ENCODE measurements around the gene CYSLTR2. TPM values are rescaled to one million over a fixed set of nuclear protein-coding genes. Genes with fewer than 3 reads are reported as not detected.

Gene CYSLTR2
- polyA plus RNA-seq, 1 donor (not counting 4 experiments of a cell fraction or from before 2014, with no cell fraction given): not detected

GRCh38 chr13:48723168-48723567, 69.4 kb downstream of the CYSLTR2 start:
- dilution Hi-C loops (cut with MboI; ENCODE audit: extremely low pct_ligation_motif_present, low sequenced_read_pairs): no loop called here

GRCh38 chr13:48725271-48725670, 71.5 kb downstream of the CYSLTR2 start:
- FAIRE-seq: no peak
- DNase-seq (ENCODE audit: low read depth, low spot score): no peak
- H3K9ac ChIP-seq (ENCODE audit: control insufficient read depth, extremely low read depth, insufficient read depth, low read length): no peak overlapping the region
- H3K9me3 ChIP-seq (ENCODE audit: control insufficient read depth, low read depth, low read length): no peaks in the 10 kb centered on the region
- H3K9me1 ChIP-seq (ENCODE audit: control insufficient read depth, extremely low read depth, insufficient read depth, low read length): no peaks in the 10 kb centered on the region
- no peaks in the 10 kb centered on the region for H4K20me1 ChIP-seq (ENCODE audit: control insufficient read depth, extremely low read depth, insufficient read depth, low read length)
- H3K27ac ChIP-seq (ENCODE audit: control insufficient read depth, insufficient read depth, low read length): no peak overlapping the region
- H3K36me3 ChIP-seq (ENCODE audit: control insufficient read depth in 2 of 2, extremely low read depth in 1 of 2, insufficient read depth in 2 of 2, low read length in 2 of 2): no peaks in the 10 kb centered on the region
- H2AFZ ChIP-seq (ENCODE audit: control insufficient read depth, low read length): no peak overlapping the region
- dilution Hi-C loops (cut with MboI; ENCODE audit: extremely low pct_ligation_motif_present, low sequenced_read_pairs): no loop called here
- H3K4me1 ChIP-seq (ENCODE audit: control insufficient read depth, extremely low read depth, insufficient read depth, low read length): no peaks in the 10 kb centered on the region
- no peaks in the 10 kb centered on the region for H3K79me2 ChIP-seq (ENCODE audit: control insufficient read depth, insufficient read depth, low read length)
- no peak for TF ChIP-seq EZH2 (IDR thresholded peaks at IDR 0.05; ENCODE audit: low read length)
- no peak for TF ChIP-seq CTCF (optimal IDR thresholded peaks at IDR 0.05 in 1 of 3, IDR thresholded peaks at IDR 0.05 in 1 of 3, conservative IDR thresholded peaks at IDR 0.05 in 1 of 3; ENCODE audit: extremely low read depth in 1 of 3, insufficient read depth in 2 of 3, low read length in 3 of 3)
- H3K4me2 ChIP-seq (ENCODE audit: control insufficient read depth, extremely low read depth, insufficient read depth, low read depth, low read length): no peak overlapping the region
- H3K27me3 ChIP-seq (ENCODE audit: control insufficient read depth, extremely low read depth, insufficient read depth, low read length): peaks cover 1% of the 10 kb centered on the region
- H3K4me3 ChIP-seq (ENCODE audit: control insufficient read depth in 2 of 3, extremely low read depth in 1 of 3, insufficient read depth in 2 of 3, low read depth in 1 of 3, low read length in 3 of 3): no peak overlapping the region

More at GRCh38 chr13:48723168-48723567, 69.4 kb downstream of the CYSLTR2 start:
- Histone ChIP-seq H3K9me3 (ENCODE audit: control insufficient read depth, low read depth, low read length) (no peaks in the 10 kb centered on the region), H3K79me2 (ENCODE audit: control insufficient read depth, insufficient read depth, low read length) (no peaks in the 10 kb centered on the region), H3K27ac (ENCODE audit: control insufficient read depth, insufficient read depth, low read length) (no peak overlapping the region), H3K4me3 (ENCODE audit: control insufficient read depth in 2 of 3, extremely low read depth in 1 of 3, insufficient read depth in 2 of 3, low read depth in 1 of 3, low read length in 3 of 3) (no peak overlapping the region), H3K27me3 (ENCODE audit: control insufficient read depth, extremely low read depth, insufficient read depth, low read length) (no peaks in the 10 kb centered on the region), H3K4me1 (ENCODE audit: control insufficient read depth, extremely low read depth, insufficient read depth, low read length) (no peaks in the 10 kb centered on the region), H3K36me3 (ENCODE audit: control insufficient read depth in 2 of 2, extremely low read depth in 1 of 2, insufficient read depth in 2 of 2, low read length in 2 of 2) (no peaks in the 10 kb centered on the region), H2AFZ (ENCODE audit: control insufficient read depth, low read length) (no peak overlapping the region), H3K9me1 (ENCODE audit: control insufficient read depth, extremely low read depth, insufficient read depth, low read length) (no peaks in the 10 kb centered on the region), H4K20me1 (ENCODE audit: control insufficient read depth, extremely low read depth, insufficient read depth, low read length) (no peaks in the 10 kb centered on the region), H3K4me2 (ENCODE audit: control insufficient read depth, extremely low read depth, insufficient read depth, low read depth, low read length) (no peak overlapping the region), H3K9ac (ENCODE audit: control insufficient read depth, extremely low read depth, insufficient read depth, low read length) (no peak overlapping the region)
- no peak for DNase-seq (ENCODE audit: low read depth, low spot score)
- FAIRE-seq: no peak
- TF ChIP-seq EZH2 (IDR thresholded peaks at IDR 0.05; ENCODE audit: low read length): no peak
- TF ChIP-seq CTCF (optimal IDR thresholded peaks at IDR 0.05 in 1 of 3, IDR thresholded peaks at IDR 0.05 in 1 of 3, conservative IDR thresholded peaks at IDR 0.05 in 1 of 3; ENCODE audit: extremely low read depth in 1 of 3, insufficient read depth in 2 of 3, low read length in 3 of 3): no peak
